ENCODE results near the gene CPN1.
"Not testable (repeated sequence)": the region's sequence is repeated elsewhere in the genome, so short reads cannot be mapped to it uniquely, and the experiment has no call there.

The CPN1 gene

DNA sequence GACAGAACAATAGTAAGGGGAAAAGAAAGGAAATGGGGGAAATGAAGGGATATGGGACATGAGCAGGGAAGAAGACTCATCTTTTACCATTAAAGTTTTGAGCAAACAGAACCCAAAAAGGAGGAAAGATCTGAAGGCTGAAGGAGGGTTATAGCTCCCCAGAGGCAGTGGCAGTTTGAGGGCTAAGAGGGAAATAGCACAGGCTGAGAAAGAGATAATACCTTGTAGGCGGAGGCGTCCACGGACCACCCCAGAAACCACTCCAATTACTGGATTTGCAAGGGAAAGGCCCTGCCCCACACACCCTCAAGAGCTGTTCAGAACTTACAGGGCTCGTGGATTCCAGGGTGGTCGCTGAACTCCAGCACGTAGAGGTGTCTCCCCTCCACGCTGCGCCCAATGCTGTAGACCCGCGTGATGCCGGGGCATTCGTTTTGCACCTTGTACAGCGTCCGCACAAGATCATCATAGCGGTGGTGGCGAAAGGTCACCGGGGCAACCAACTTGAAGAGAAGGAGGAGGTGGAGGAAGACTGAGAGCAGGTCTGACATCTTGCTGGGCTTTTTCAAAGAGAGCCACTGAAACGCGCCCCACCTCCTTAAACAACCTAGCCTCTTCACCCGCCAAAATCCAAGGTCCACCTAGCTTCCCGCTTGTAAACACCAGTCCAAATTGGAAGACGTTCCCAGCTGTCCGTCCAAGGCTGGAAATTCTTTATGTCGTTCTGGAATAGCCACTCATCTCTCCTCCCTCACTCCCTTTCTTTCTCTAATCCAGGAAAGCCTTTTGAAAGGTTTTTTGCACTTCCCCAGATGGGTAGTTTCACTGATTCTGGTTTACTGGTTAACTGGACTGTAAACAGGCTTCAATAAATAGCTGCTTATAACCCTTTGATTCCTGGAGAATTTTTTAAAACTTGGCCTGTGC, at the start of gene CPN1:
CPN1 (minus strand) TSS at position 795 of the 927 bp plus-strand sequence; CDS start at position 551, 244 bp downstream.
- DNase-seq: no peak

DNA sequence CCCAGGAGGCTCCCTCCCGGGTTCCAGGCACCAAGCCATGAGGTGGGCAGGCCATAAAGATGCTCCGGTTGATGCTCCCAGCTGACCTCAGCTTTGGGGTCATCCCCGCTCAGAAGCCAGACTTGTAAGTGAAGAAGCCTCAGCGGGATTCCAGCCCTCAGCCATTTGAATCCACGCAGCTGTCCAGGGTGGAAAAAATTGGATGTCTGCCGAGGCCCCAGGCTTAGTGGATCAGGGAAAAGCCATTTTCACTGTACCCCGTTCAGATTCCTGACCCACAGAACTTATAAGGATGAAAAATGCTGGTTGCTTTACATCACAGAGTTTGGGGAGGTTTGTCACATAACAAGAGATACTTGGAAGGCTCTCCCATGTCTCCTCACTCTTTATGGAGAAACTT, 49.2 kb upstream of the CPN1 start:
- no peak for DNase-seq

DNA sequence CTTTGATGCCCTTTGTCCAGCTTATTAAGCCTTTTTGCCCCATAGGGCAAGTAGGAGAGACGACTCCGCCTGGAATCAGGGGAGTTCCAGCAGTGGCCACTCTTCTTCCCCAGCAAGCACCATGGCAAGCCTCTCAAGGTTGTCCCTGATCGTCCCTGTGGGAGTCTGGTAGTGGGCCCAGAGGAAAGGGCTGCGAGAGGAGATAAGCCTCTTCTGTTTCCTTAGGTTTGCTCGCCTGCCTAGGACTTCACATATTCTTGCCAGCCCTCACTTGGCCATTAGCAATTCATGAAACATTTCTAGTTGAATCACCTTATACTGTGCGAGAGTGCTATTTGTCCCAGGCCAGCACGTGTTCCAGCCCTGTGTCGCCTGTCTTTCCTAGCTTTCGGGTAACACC, 47.8 kb upstream of the CPN1 start:
- no peak for DNase-seq

DNA sequence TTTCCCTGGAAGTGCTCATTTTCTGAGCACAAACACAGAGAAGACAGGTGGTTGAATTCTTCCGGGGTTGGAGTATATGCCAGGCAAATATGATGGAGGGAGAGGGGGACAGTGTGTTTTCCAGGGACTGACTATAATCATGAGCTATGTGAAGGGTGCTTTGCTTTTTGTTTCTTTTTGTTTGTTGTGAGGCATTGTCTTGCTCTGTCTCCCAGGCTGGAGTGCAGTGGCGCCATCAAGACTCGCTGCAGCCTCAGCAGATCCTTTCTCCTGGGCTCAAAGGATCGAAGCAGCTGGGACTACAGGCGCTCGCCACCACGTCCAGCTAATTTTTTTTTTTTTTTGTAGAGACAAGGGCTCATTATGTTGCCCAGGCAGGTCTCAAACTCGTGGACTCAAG, 47.3 kb upstream of the CPN1 start:
- DNase-seq: no peak

DNA sequence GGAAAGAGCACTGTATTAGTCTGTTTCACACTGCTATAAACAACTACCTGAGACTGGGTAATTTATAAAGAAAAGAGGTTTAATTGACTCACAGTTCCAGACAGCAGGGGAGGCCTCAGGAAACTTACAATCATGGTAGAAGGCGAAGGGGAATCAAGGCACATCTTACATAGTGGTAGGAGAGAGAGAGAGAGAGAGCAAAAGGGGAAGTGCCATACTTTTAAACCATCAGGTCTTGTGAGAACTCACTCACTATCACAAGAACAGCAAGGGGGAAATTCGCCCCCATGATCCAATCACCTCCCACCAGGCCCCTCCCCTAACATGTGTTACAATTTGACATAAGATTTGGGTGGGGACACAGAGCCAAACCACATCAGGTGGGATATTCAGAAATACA, 43.7 kb upstream of the CPN1 start:
- DNase-seq: not testable (repeated sequence)

DNA sequence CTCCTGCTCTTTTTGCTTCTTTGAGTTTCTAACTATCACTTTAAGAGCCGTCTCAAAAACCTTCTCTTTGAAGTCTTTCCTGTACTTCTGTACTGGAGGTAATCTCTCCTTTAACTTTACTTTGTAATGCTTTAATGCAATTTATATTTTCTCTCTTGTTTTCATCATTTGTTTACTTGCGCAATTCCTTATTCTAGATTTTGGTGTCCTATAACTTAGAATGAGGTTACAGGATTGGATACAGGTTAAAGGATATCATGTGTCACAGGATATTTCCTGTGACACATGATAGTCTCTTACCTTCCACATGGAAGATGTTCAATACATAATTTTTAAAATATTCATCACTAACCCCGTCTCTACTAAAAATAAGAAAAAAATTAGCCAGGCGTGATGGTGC, 42.4 kb upstream of the CPN1 start:
- no peak for DNase-seq

DNA sequence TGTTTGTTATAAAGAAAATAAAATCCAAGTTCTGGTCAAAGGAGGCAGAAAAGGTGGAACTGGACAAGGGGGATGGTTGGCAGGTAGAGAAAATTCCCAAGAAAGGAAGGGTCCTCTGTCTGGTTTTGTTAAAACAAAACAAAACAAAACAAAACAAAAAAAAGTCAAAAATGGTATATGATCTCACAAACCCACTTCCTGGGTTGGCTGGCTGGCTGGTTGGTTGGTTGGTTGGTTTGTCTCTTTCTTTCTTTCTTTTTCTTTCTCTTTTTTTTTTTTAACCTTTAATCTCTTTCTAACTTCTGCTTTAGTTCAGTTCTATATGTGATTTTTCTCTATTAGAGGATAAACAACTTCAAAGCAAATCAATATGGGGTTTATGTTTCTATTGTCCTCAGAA, 41.1 kb upstream of the CPN1 start:
- DNase-seq: no peak

DNA sequence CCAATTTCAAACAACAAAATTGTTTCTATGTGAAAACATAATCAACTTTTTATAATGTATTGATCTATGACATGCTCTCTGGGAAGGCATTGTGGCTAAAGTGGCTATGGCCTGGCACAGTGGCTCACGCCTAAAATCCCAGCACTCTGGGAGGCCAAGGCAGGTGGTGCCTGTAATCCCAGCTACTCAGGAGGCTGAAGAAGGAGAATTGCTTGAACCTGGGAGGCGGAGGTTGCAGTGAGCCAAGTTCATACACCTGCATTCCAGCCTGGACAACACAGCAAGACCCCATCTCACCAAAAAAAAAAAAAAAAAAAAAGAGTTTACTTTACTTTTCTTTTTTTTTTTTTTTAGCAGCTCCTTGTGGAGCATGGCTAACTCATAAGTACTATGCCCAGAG, 38.9 kb upstream of the CPN1 start:
- no peak for DNase-seq

DNA sequence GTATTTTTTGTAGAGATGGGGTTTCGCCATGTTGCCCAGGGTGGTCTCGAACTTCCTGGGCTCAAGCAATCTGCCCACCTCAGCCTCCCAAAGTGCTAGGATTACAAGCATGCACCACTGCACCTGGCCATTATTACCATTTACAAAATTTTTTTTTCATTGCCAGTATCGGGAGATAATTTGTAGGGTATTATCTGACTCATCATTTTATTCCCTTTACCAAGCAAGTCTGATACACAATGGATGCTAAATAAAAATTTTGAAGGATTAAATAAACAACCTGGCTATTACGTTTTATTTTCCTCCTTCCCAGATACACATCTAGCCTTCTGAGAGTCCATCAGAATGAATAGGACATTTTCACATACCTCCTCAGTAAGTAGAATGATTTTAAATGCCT, 38.1 kb upstream of the CPN1 start:
- no peak for DNase-seq

DNA sequence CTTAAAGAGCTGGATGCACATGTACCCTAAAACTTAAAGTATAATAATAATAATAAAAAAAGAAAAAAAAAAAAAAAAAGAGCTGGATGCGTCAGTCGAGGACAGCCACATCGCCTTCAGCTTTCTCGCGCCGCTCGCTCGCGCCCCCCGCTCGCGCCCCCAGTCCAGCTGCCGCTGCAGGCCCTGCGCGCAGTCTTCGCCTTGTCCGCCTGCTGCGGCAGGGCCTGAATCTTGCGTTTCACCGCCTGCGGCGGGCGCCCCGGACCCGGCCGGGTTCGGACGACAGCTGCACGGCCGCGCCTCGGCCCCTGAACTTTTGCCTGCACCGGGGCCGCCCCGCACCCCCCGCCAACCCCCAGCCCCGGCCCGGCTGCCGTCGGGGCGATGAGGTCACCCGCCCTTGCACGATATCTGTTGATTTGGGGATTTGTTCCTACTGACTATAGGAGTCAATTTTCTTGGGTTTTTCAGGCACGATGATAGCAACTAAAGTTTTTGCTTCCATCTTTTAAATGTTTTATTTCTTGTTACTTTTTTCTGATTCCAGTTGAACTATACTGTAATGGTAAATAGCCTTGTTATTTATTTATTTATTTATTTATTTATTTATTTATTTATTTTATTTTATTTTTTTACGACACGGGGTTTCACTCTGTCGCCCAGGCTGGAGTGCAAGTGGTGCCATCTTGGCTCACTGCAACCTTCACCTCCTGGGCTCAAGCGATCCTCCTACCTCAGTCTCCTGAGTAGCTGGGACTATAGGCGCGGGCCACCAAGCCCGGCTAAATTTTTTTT, 33.5 kb upstream of the CPN1 start:
- no peak for DNase-seq

DNA sequence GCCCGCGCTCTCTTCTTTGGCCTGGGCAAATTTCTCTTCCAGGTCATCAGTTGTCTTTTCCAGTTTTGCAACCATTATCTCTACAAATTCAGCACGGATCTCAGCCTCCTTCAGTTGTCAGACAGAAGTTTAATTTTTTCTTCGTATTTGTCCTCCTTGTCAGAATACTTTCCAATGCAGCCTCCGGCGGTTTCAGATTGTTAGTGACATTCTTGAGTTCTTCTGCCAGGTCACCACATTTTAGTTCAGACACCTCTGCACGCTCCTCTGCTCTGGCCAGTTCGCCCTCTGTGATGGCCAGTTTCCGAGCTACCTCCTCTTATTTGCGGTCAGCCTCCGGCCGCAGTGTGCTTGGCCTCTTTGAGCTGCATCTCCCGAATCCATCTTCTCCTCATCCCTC, 32.8 kb upstream of the CPN1 start:
- DNase-seq: no peak

DNA sequence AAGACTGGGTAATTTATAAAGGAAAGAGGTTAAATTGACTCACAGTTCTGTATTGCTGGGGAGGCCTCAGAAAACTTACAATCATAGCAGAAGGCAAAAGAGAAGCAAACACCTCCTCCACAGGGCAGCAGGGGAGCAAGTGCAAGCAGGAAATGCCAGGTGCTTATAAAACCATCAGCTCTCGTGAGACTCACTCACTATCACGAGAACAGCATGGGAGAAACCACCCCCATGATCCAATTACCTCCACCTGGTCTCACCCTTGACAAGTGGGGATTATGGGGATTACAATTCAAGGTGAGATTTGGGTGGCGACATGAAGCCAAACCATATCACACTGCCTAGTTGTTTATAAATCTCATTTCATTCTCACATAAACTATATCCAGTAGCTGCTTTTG, 28.0 kb upstream of the CPN1 start:
- no peak for DNase-seq

DNA sequence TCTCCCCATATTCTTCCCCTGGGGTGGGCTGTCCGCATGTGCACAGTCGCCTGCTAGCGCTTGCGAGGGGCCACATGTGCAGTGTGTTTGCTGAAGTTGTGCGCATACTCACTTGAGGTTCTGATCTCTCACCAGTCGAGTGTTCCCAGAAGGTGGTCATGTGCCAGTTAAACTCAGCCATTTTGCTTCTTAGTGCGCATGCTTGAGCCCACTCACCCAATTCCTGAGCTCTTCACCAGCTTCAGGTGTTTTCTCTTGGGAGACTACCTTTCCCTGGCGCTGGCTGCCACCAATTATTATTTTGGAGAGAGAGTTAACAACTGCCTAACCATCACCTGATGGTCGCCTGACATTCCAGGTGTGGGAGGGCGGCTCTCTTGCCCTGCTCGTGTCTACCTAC, 25.2 kb upstream of the CPN1 start:
- no peak for DNase-seq

DNA sequence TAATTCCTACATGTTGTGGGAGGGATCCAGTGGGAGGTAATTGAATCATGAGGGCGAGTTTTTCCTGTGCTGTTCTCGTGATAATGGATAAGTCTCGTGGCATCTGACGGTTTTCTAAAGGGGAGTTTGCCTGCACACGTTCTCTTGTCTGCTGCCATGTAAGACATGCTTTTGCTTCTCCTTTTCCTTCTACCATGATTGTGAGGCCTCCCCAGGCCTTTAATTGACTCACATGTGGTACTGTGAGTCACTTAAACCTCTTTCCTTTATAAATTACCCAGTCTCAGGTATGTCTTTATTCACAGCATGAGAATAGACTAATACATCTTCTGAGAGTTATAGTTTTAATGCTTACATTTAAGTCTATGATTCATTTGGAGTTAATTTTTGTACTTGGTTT, 22.6 kb upstream of the CPN1 start:
- DNase-seq: no peak

DNA sequence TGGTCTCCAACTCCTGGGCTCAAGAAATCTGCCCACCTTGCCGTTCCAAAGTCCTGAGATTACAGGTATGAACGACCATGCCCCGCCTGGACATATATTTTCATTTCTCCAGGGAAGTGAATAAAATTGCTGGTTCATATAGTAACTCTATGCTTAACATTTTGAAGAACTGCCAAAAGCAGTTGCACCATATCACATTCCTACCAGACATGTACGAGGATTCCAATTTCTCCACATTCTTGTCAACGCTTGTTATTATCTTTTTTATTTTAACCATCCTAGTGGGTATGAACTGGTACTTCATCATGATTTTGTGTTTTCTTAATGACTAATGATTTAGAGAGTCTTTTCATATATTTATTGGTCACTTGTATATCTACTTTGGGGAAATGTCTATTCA, 21.9 kb upstream of the CPN1 start:
- DNase-seq: no peak

DNA sequence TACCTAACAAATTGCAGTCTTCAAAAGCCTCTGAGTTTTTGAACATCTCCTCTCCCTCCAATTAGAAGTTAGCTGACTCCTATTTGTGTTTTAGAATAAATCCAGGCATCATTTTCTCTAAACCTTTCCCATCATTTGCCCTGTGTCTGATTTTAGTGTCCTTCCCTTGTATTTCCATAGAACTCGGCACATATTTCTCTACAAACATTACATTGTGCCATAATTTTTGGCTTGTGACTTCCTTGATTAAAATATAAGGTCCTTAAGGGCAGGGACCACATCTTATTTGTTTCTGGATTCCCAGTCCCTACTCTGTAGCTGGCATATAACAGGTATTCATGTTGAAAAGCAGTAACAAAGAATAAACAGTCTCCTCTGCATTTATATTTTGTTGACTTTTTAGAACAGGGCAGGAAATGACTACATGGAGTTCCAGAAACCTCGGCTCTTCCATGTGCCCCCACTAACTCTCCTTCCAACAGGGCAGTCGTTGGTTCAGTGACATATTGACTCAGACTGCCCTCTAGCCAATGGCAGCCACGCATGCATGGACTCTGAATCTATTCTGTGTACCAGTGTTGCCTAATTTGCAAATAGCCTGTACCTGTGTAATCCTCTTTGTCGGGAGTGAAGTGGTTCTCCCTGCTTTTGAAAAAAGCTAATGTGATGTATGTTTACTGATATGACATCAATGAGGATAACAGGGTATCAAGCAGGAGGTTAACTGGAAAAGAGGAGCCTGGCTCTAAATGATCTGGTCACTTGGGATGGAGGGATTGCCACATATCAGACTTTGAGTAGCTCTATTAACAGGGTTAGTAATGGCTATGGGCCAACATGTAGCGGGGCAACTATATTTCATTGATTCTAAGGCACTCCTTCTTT, 19.8 kb upstream of the CPN1 start:
- no peak for DNase-seq

DNA sequence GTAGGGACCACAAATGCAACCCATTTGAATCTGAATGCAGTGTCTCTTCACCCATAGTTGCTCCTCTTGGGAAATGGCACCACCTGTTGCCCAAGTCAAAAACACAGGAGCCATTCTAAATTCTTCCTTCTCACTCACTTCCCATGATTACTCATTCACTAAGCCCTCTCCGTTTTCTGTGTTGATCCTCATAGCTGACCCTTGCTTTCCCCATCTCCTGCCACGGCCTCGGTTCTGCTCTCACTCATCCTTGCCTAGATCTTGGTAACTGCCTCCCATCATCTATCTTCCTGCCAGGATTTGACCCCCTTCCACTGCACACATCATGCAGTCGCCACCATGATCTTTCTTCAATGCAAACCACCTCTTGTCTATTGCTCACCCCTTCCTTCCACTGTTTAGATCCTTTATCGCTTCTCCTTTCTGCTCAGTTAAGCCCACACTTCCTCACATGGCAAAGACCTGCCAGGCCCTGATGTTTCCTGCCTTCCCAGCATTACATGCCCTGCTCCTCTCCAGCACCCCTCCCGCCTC, 19.0 kb upstream of the CPN1 start:
- no peak for DNase-seq

DNA sequence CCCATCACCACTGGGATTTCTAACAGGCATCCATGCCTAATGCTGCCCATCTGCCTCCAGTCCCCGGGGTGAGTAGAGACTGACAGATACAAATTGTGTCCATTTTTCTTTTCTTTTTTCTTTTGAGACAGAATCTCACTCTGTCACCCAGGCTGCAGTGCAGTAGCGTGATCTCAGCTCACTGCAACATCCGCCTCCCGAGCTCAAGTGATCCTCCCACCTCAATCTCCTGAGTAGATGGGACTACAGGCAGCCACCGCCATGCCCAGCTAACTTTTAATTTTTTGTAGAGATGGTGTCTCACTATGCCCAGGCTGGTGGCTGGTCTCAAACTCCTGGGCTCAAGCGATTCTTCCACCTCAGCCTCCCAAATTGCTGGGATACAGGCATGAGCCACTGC, 7.6 kb upstream of the CPN1 start:
- DNase-seq: no peak

DNA sequence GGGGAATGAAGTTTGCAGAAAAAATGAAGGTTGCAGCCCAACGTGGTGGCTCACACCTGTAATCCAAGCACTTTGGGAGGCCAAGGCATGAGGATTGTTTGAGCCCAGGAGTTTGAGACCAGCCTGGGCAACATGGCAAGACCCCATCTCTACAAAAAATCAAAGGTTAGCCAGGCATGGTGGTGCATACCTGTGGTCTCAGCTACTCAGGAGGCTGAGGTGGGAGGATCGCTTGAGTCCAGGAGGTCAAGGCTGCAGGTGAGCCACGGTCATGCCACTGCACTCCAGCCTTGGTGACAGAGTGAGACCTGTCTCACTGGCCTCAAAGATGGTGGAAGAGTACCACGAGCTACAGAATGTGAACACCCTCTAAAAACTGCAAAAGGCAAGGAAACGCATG, 5.0 kb upstream of the CPN1 start:
- not testable (repeated sequence) for DNase-seq

DNA sequence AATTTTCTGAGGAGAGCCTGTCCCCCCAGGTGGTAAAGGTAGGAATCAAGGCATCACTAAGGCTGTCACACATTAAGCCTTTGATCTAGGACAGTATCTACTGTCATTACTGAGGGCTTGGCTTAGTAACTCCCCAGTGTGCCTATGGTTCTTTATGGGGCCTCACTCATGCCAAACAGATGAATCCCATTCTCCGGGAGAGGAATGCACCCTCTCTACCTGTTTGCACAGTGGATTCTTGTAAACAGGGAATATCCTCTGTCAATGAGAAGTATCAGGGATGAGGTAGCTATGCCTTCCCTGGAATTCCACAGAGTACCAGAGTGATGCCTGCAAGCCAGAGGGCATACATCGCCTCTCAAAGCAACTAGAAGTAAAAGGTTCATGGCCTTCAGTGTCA, 3.9 kb upstream of the CPN1 start:
- DNase-seq: no peak

DNA sequence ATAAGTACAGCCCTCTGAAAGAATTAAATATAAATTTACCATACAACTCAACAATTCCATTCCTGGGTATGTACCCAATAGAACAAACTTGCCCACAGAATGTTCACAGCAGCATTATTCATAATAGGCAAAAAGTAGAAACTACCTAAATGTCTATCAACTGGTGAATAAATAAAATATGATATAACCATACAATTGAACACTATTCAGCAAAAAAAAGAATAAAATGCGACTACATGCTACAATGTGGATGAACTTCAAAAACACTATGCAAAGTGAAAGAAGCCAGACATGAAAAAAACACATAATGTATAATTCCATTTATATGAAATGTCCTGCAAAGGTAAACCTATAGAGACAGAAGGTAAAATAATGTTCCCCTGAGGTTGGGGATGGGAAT, 2.0 kb upstream of the CPN1 start:
- DNase-seq: no peak

DNA sequence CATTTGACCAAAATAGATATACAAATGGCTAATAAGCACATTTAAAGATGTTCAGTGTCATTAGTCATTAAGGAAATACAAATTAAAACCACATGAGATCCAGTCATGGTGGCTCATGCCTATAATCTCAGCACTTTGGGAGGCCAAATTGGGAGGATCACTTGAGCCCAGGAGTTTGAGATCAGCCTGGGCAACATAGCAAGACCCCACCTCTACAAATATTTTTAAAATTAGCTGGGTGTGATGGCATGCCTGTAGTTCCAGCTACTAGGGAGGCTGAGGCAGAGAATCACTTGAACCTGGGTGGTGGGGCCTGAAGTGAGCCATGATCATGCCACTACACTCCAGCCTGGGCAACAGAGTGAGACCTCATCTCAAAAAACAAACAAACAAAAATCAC, 607 bp upstream of the CPN1 start:
- not testable (repeated sequence) for DNase-seq

DNA sequence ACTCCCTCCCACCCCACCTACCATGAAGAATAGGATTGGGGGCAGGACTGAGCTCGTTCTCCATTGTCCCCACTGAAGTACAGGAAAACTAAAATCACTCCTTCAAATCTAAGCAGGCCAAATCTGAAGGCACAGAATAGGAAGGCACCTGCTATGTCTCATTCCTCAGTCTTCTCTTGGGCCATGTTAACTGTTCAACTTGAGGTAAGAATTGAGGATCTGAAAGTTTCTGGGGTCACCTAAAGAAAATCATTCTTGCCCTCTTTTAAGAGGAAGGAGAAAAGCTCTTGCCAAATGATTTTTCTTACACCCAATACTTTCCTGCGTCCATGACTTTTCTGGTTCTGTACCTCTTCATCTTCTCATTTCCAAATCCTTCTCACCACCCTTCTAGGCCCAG, 4.9 kb downstream of the CPN1 start:
- no peak for DNase-seq

Data from activated effector memory CD4-positive, alpha-beta T cell treated with anti-CD3 and anti-CD28 coated beads, Interleukin-2, amount 50 U/mL, for 16 hours (primary cell).